A549 (cell line): Measurements from ENCODE around the gene ST8SIA5.

Experiments used
- CEBPB ChIP-seq, 2 experiments: fragments of >200 bp in 1 of 2; sonication (Bioruptor Twin) in 1 of 2; formaldehyde crosslinking in 1 of 2; IDR thresholded peaks; 2 replicates each; pipeline ENCODE4 v1.6.1; 2012 to 2016
- PBX3 ChIP-seq: IDR thresholded peaks from 2 replicates; pipeline ENCODE4 v1.6.1; 2012
- POLR2A ChIP-seq: IDR thresholded peaks from 2 replicates; pipeline ENCODE4 v1.6.1; 2012; ENCODE audit warnings: mild to moderate bottlenecking, low read length
- RCOR1 ChIP-seq: fragments of 150-350 bp; IDR thresholded peaks from 2 replicates; pipeline ENCODE4 v1.6.1; 2014; ENCODE audit warnings: antibody characterized with exemption, low read length, low read depth
- REST ChIP-seq: fragments of 200-600 bp; sonication (generic); IDR thresholded peaks from 2 replicates; pipeline ENCODE4 v1.6.1; 2016; ENCODE audit warnings: antibody characterized with exemption, mild to moderate bottlenecking, moderate library complexity

GRCh38 chr18:46794607-46795006, 37.8 kb upstream of the ST8SIA5 start:
- TF ChIP-seq RCOR1, result no peak
- TF ChIP-seq PBX3, result no peak
- TF ChIP-seq POLR2A, result no peak
- no peak for TF ChIP-seq REST
- TF ChIP-seq CEBPB (IDR thresholded peaks at IDR 0.05), result no peak
